Smooth muscle cell (in vitro differentiated cells): ENCODE data around the gene SYT11. TPM values are rescaled to one million over a fixed set of nuclear protein-coding genes. Genes with fewer than 3 reads are reported as not detected.
A peak's percentile ranks its signal among the peaks of the same experiment; 100 is the strongest.

Source experiments
- DNase-seq: peaks from one replicate; lab custom pipeline; 2025; ENCODE audit not compliant: unreplicated experiment; lab: John Stamatoyannopoulos, UW
- H2AFZ ChIP-seq: fragments of 200-600 bp; sonication (generic); 2 replicates; pipeline ENCODE4 v1.6.0; 2016; ENCODE audit warnings: antibody characterized with exemption, low read depth, mild to moderate bottlenecking
- H3F3A ChIP-seq: fragments of 200-600 bp; sonication (generic); 2 replicates; pipeline ENCODE4 v1.6.0; 2017; ENCODE audit warnings: antibody characterized with exemption, low read depth
- H3K27ac ChIP-seq: fragments of 200-600 bp; sonication (generic); 2 replicates; pipeline ENCODE4 v1.5.1; 2016; ENCODE audit warnings: low read depth, mild to moderate bottlenecking
- H3K27me3 ChIP-seq: fragments of 200-600 bp; sonication (generic); 2 replicates; pipeline ENCODE4 v1.6.1; 2016; ENCODE audit warnings: low read depth, mild to moderate bottlenecking
- H3K36me3 ChIP-seq: fragments of 200-600 bp; sonication (generic); 2 replicates; pipeline ENCODE4 v1.5.1; 2016; ENCODE audit warnings: low read depth
- H3K4me1 ChIP-seq: fragments of 200-600 bp; sonication (generic); 2 replicates; pipeline ENCODE4 v1.5.1; 2016; ENCODE audit warnings: low read depth
- H3K4me2 ChIP-seq: fragments of 200-600 bp; sonication (generic); 2 replicates; pipeline ENCODE4 v1.6.0; 2016; ENCODE audit warnings: mild to moderate bottlenecking
- H3K4me3 ChIP-seq: fragments of 200-600 bp; sonication (generic); 2 replicates; pipeline ENCODE4 v1.5.1; 2016; ENCODE audit warnings: mild to moderate bottlenecking
- H3K79me2 ChIP-seq: fragments of 200-600 bp; sonication (generic); 2 replicates; pipeline ENCODE4 v1.6.0; 2016; ENCODE audit warnings: low read depth, mild to moderate bottlenecking
- H3K9ac ChIP-seq: fragments of 200-600 bp; sonication (generic); 2 replicates; pipeline ENCODE4 v1.6.0; 2016; ENCODE audit warnings: low read depth
- H3K9me3 ChIP-seq: fragments of 200-600 bp; sonication (generic); replicated peaks from 2 replicates; pipeline ENCODE4 v1.5.1; 2016; ENCODE audit warnings: low read depth
- H4K20me1 ChIP-seq: fragments of 200-600 bp; sonication (generic); 2 replicates; pipeline ENCODE4 v1.6.0; 2016; ENCODE audit warnings: low read depth
- CTCF ChIP-seq: fragments of 200-600 bp; sonication (generic); IDR thresholded peaks from 2 replicates; pipeline ENCODE4 v1.5.1; 2017; ENCODE audit warnings: borderline replicate concordance, mild to moderate bottlenecking, antibody characterized with exemption; ENCODE audit not compliant: insufficient read depth, poor library complexity, severe bottlenecking
- WGBS: methylation state at CpG from one replicate; pipeline ENCODE4 v1.1.7; 2016; ENCODE audit warnings: low lambda C conversion rate; 5-methylcytosine and 5-hydroxymethylcytosine counted together
- polyA plus RNA-seq: library from polyadenylated mRNA; unstranded; fragments of >200 nt; fragmentation: Nextera tagmentation; extraction: Ambion mirVana; gene quantifications from 2 replicates; pipeline ENCODE4 v1.2.1, GENCODE V29; 2016
- total RNA-seq: library from RNA; depleted of rRNA; stranded (reverse); fragments of >200 nt; gene quantifications from 2 replicates; pipeline ENCODE4 v1.2.3, GENCODE V29; 2014

The SYT11 gene
- total and polyA plus RNA-seq, 2 experiments from 2014 or later, result 2.9 to 3.4 TPM

GRCh38 chr1:155888481-155888880, 29.1 kb downstream of the SYT11 start:
- H3K27ac ChIP-seq, result no peak overlapping the region

GRCh38 chr1:155889566-155889965, 30.2 kb downstream of the SYT11 start:
- H2AFZ ChIP-seq, result no peak overlapping the region
- DNase-seq, result no peak
- no peak overlapping the region for H3K27ac ChIP-seq
- H3K4me2 ChIP-seq, result no peak overlapping the region
- no peaks in the 10 kb centered on the region for H3K9me3 ChIP-seq
- no peaks in the 10 kb centered on the region for H3K27me3 ChIP-seq
- peaks cover 5% of the 10 kb centered on the region for H3F3A ChIP-seq
- no peaks in the 10 kb centered on the region for H3K79me2 ChIP-seq
- H3K36me3 ChIP-seq, result no peaks in the 10 kb centered on the region
- H3K4me3 ChIP-seq, result no peak overlapping the region
- H3K4me1 ChIP-seq, result peaks cover 4% of the 10 kb centered on the region
- no peak for TF ChIP-seq CTCF
- 67% methylated on average over 2 of the region's 2 CpGs for WGBS
- no peaks in the 10 kb centered on the region for H4K20me1 ChIP-seq
- no peak overlapping the region for H3K9ac ChIP-seq

More at GRCh38 chr1:155888481-155888880, 29.1 kb downstream of the SYT11 start:
- Histone ChIP-seq H3K4me2 (no peak overlapping the region), H3K9me3 (no peaks in the 10 kb centered on the region), H3K36me3 (no peaks in the 10 kb centered on the region), H4K20me1 (no peaks in the 10 kb centered on the region), H3K27me3 (no peaks in the 10 kb centered on the region), H3F3A (no peaks in the 10 kb centered on the region), H3K4me3 (no peak overlapping the region), H3K4me1 (no peaks in the 10 kb centered on the region), H3K79me2 (no peaks in the 10 kb centered on the region), H2AFZ (no peak overlapping the region), H3K9ac (no peak overlapping the region)
- WGBS, result 100% methylated on average over 5 of the region's 5 CpGs
- TF ChIP-seq CTCF, result no peak
- no peak for DNase-seq

GRCh38 chr1:155890251-155890650, 30.9 kb downstream of the SYT11 start:
- H3K4me2 ChIP-seq, result no peak overlapping the region
- peaks cover 4% of the 10 kb centered on the region for H3K4me1 ChIP-seq
- no peaks in the 10 kb centered on the region for H3K79me2 ChIP-seq
- peaks cover 5% of the 10 kb centered on the region for H3F3A ChIP-seq
- no peak overlapping the region for H3K4me3 ChIP-seq
- no peak for TF ChIP-seq CTCF
- no peak overlapping the region for H3K9ac ChIP-seq
- H4K20me1 ChIP-seq, result no peaks in the 10 kb centered on the region
- no peaks in the 10 kb centered on the region for H3K36me3 ChIP-seq
- no peak for DNase-seq
- H2AFZ ChIP-seq, result no peak overlapping the region
- H3K27me3 ChIP-seq, result no peaks in the 10 kb centered on the region
- no peak overlapping the region for H3K27ac ChIP-seq
- no peaks in the 10 kb centered on the region for H3K9me3 ChIP-seq
- WGBS, result 73% methylated on average over 3 of the region's 3 CpGs

GRCh38 chr1:155892796-155893195, 33.4 kb downstream of the SYT11 start:
- Histone ChIP-seq H3K4me2 (peak overlapping the region; percentile 44), H3K27ac (peak overlapping the region; percentile 86), H2AFZ (no peak overlapping the region), H4K20me1 (no peaks in the 10 kb centered on the region), H3K9ac (peak overlapping the region; percentile 49), H3F3A (peaks cover 8% of the 10 kb centered on the region), H3K9me3 (no peaks in the 10 kb centered on the region), H3K4me1 (peaks cover 4% of the 10 kb centered on the region), H3K36me3 (peaks cover 4% of the 10 kb centered on the region), H3K4me3 (no peak overlapping the region), H3K79me2 (no peaks in the 10 kb centered on the region), H3K27me3 (no peaks in the 10 kb centered on the region)
- TF ChIP-seq CTCF, result no peak
- no peak for DNase-seq
- WGBS, result 30% methylated on average over 3 of the region's 3 CpGs
